KMS-11 (cell line): ENCODE data around the gene AIFM1.

Experiments
- H2AFZ ChIP-seq: fragments of 200-600 bp; sonication (generic); 2 replicates; pipeline ENCODE4 v1.6.1; 2016; ENCODE audit warnings: antibody characterized with exemption, mixed run types, low read depth
- H3K27ac ChIP-seq: fragments of 200-600 bp; sonication (generic); 2 replicates; pipeline ENCODE4 v1.6.1; 2016; ENCODE audit warnings: mild to moderate bottlenecking, mixed run types
- H3K27me3 ChIP-seq: fragments of 200-600 bp; sonication (generic); 2 replicates; pipeline ENCODE4 v1.6.1; 2017; ENCODE audit warnings: mild to moderate bottlenecking, low read depth, mixed run types, moderate library complexity; ENCODE audit not compliant: insufficient read depth
- H3K36me3 ChIP-seq: fragments of 200-600 bp; sonication (generic); 2 replicates; pipeline ENCODE4 v1.6.1; 2017; ENCODE audit warnings: mild to moderate bottlenecking, mixed run types; ENCODE audit not compliant: insufficient read depth
- H3K4me1 ChIP-seq: fragments of 200-600 bp; sonication (generic); 2 replicates; pipeline ENCODE4 v1.6.1; 2016; ENCODE audit warnings: mild to moderate bottlenecking, low read depth, mixed run types; ENCODE audit not compliant: poor library complexity, severe bottlenecking
- H3K4me2 ChIP-seq: fragments of 200-600 bp; sonication (generic); 2 replicates; pipeline ENCODE4 v1.7.0; 2016; ENCODE audit warnings: mild to moderate bottlenecking, mixed run types
- H3K4me3 ChIP-seq: fragments of 200-600 bp; sonication (generic); IDR thresholded peaks from 2 replicates; pipeline ENCODE4 v1.6.1; 2017; ENCODE audit warnings: low read depth, low read length, mixed read lengths; ENCODE audit not compliant: insufficient read depth
- H3K79me2 ChIP-seq: fragments of 200-600 bp; sonication (generic); 2 replicates; pipeline ENCODE4 v1.6.1; 2016; ENCODE audit warnings: low read depth, mixed run types; ENCODE audit not compliant: insufficient read depth
- H3K9ac ChIP-seq: fragments of 200-600 bp; sonication (generic); 2 replicates; pipeline ENCODE4 v1.6.1; 2016; ENCODE audit warnings: mild to moderate bottlenecking, mixed run types
- H4K20me1 ChIP-seq: fragments of 200-600 bp; sonication (generic); 2 replicates; pipeline ENCODE4 v1.6.1; 2016; ENCODE audit warnings: mild to moderate bottlenecking, mixed run types; ENCODE audit not compliant: insufficient read depth
- CTCF ChIP-seq: fragments of 200-600 bp; sonication (generic); conservative IDR thresholded peaks from 2 replicates; pipeline ENCODE4 v1.6.1; 2017; ENCODE audit warnings: low read depth, mild to moderate bottlenecking, antibody characterized with exemption, low read length, moderate library complexity, mixed read lengths

The AIFM1 gene

GRCh38 chrX:130155564-130155963, 10.1 kb downstream of the AIFM1 start:
- no peak overlapping the region for H3K4me2 ChIP-seq
- no peak overlapping the region for H3K27ac ChIP-seq
- H3K4me3 ChIP-seq: no peak overlapping the region
- H4K20me1 ChIP-seq: no peaks in the 10 kb centered on the region
- H3K79me2 ChIP-seq: peaks cover 19% of the 10 kb centered on the region
- no peak overlapping the region for H3K9ac ChIP-seq
- H2AFZ ChIP-seq: no peak overlapping the region
- TF ChIP-seq CTCF: no peak
- peaks cover 17% of the 10 kb centered on the region for H3K4me1 ChIP-seq
- no peaks in the 10 kb centered on the region for H3K36me3 ChIP-seq
- H3K27me3 ChIP-seq: no peaks in the 10 kb centered on the region

- TF ChIP-seq CTCF: no peak
- no peak overlapping the region for H3K4me3 ChIP-seq
- H4K20me1 ChIP-seq: no peaks in the 10 kb centered on the region
- H3K27ac ChIP-seq: no peak overlapping the region
- H3K27me3 ChIP-seq: no peaks in the 10 kb centered on the region
- no peak overlapping the region for H3K4me2 ChIP-seq
- H3K79me2 ChIP-seq: no peaks in the 10 kb centered on the region
- H2AFZ ChIP-seq: no peak overlapping the region
- H3K36me3 ChIP-seq: no peaks in the 10 kb centered on the region
- no peaks in the 10 kb centered on the region for H3K4me1 ChIP-seq
- H3K9ac ChIP-seq: no peak overlapping the region
These were observed 18.0 kb downstream of the AIFM1 start for GRCh38 chrX:130147631-130148030.

GRCh38 chrX:130145123-130145522, 20.5 kb downstream of the AIFM1 start:
- Histone ChIP-seq H3K36me3 (no peaks in the 10 kb centered on the region), H2AFZ (no peak overlapping the region), H3K4me3 (no peak overlapping the region), H3K4me1 (no peaks in the 10 kb centered on the region), H4K20me1 (no peaks in the 10 kb centered on the region), H3K27ac (no peak overlapping the region), H3K4me2 (no peak overlapping the region), H3K27me3 (no peaks in the 10 kb centered on the region), H3K79me2 (no peaks in the 10 kb centered on the region), H3K9ac (no peak overlapping the region)
- TF ChIP-seq CTCF: no peak

GRCh38 chrX:130144509-130144908, 21.1 kb downstream of the AIFM1 start:
- no peak overlapping the region for H2AFZ ChIP-seq
- no peaks in the 10 kb centered on the region for H3K27me3 ChIP-seq
- H3K36me3 ChIP-seq: no peaks in the 10 kb centered on the region
- H3K4me3 ChIP-seq: no peak overlapping the region
- TF ChIP-seq CTCF: no peak
- no peaks in the 10 kb centered on the region for H3K79me2 ChIP-seq
- H4K20me1 ChIP-seq: no peaks in the 10 kb centered on the region
- no peaks in the 10 kb centered on the region for H3K4me1 ChIP-seq
- H3K4me2 ChIP-seq: no peak overlapping the region
- no peak overlapping the region for H3K9ac ChIP-seq
- no peak overlapping the region for H3K27ac ChIP-seq
